ENCODE results near the gene HPD. TPM values are rescaled to one million over a fixed set of nuclear protein-coding genes. Genes with fewer than 3 reads are reported as not detected.
A peak's percentile ranks its signal among the peaks of the same experiment; 100 is the strongest.

HPD gene
- polyA plus RNA-seq, 1 donor, result 0.27 TPM

DNA sequence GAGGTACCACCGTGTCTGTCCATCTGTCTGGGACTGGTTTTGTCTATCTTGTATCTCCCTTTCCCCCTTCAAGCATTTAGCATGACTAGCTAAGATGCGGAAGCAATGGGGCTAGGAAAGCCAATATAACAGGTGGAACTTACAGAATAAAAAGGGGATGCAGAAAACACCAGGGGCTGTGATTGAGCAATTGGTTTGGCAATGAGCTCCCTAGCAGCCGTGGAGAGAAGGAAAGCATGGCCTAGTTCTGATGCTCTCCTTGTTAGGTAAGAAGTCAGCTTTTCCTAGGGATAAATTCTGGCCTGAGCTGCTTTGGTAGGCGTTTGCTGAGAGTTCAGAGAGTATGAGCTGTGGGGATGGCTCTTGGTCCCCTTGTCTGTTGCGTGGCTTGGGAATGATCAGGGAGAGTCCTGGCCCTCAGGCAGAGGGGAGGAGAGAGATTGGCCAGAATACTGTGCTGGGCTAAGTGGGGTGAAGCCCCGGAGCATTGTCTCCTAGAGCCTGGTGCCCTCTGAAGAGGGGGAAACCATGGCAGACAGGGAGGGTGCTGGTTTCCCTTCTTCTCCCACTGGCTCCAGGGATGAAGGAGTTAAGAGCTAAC lies 47.7 kb downstream of the HPD start:
- no peak for DNase-seq
- Histone ChIP-seq H3K27me3 (ENCODE audit: control insufficient read depth, insufficient read depth, low read length) (no peaks in the 10 kb centered on the region), H3K4me1 (ENCODE audit: control insufficient read depth, insufficient read depth, low read length) (peaks cover 34% of the 10 kb centered on the region), H3K9me3 (ENCODE audit: control insufficient read depth, low read depth, low read length) (no peaks in the 10 kb centered on the region), H3K27ac (ENCODE audit: low read length) (no peak overlapping the region), H3K4me3 (ENCODE audit: low read length) (peak overlapping the region; percentile 46), H3K36me3 (ENCODE audit: control insufficient read depth, insufficient read depth, low read length) (peaks cover 60% of the 10 kb centered on the region)
- no CpG with 5 or more reads among the region's 6 CpGs for WGBS (ENCODE audit: insufficient coverage, low lambda C conversion rate)

- peaks cover 57% of the 10 kb centered on the region for H3K36me3 ChIP-seq (ENCODE audit: control insufficient read depth, insufficient read depth, low read length)
- no peaks in the 10 kb centered on the region for H3K27me3 ChIP-seq (ENCODE audit: control insufficient read depth, insufficient read depth, low read length)
- DNase-seq, result no peak
- no peaks in the 10 kb centered on the region for H3K9me3 ChIP-seq (ENCODE audit: control insufficient read depth, low read depth, low read length)
- H3K27ac ChIP-seq (ENCODE audit: low read length), result no peak overlapping the region
- WGBS (ENCODE audit: insufficient coverage, low lambda C conversion rate), result no CpG with 5 or more reads among the region's 33 CpGs
- no peak overlapping the region for H3K4me3 ChIP-seq (ENCODE audit: low read length)
- H3K4me1 ChIP-seq (ENCODE audit: control insufficient read depth, insufficient read depth, low read length), result peaks cover 37% of the 10 kb centered on the region
These were observed 48.3 kb downstream of the HPD start for GRCh38 chr12:121810234-121810817.

GRCh38 chr12:121809712-121810116 lies 48.9 kb downstream of the HPD start:
- Histone ChIP-seq H3K4me1 (ENCODE audit: control insufficient read depth, insufficient read depth, low read length) (peaks cover 37% of the 10 kb centered on the region), H3K9me3 (ENCODE audit: control insufficient read depth, low read depth, low read length) (no peaks in the 10 kb centered on the region), H3K27ac (ENCODE audit: low read length) (no peak overlapping the region), H3K36me3 (ENCODE audit: control insufficient read depth, insufficient read depth, low read length) (peaks cover 51% of the 10 kb centered on the region), H3K4me3 (ENCODE audit: low read length) (no peak overlapping the region), H3K27me3 (ENCODE audit: control insufficient read depth, insufficient read depth, low read length) (no peaks in the 10 kb centered on the region)
- WGBS (ENCODE audit: insufficient coverage, low lambda C conversion rate), result no CpG with 5 or more reads among the region's 27 CpGs
- no peak for DNase-seq

DNA sequence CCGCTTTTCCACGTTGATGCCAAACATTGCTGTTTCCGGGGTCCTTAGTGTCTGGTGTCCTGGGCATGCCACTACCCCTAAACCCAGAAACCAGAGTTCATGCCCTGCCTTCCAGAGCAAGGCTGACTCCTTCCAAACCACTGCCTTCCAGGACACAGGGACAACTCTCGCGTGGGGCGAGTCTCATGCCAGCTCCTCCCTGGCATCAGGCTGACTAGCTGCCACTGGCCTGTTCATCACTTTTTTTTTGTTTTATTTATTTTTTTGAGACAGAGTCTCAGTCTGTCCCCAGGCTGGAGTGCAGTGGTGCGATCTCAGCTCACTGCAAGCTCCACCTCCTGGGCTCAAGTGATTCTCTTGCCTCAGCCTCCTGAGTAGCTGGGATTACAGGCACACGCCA lies 50.0 kb downstream of the HPD start:
- H3K4me1 ChIP-seq (ENCODE audit: control insufficient read depth, insufficient read depth, low read length), result peaks cover 37% of the 10 kb centered on the region
- DNase-seq, result no peak
- H3K27ac ChIP-seq (ENCODE audit: low read length), result no peak overlapping the region
- no peaks in the 10 kb centered on the region for H3K9me3 ChIP-seq (ENCODE audit: control insufficient read depth, low read depth, low read length)
- 100% methylated on average over 2 of the region's 8 CpGs for WGBS (ENCODE audit: insufficient coverage, low lambda C conversion rate)
- no peaks in the 10 kb centered on the region for H3K27me3 ChIP-seq (ENCODE audit: control insufficient read depth, insufficient read depth, low read length)
- H3K36me3 ChIP-seq (ENCODE audit: control insufficient read depth, insufficient read depth, low read length), result peaks cover 43% of the 10 kb centered on the region
- H3K4me3 ChIP-seq (ENCODE audit: low read length), result no peak overlapping the region

- H3K27ac ChIP-seq (ENCODE audit: low read length), result no peak overlapping the region
- DNase-seq, result no peak
These were observed 50.9 kb downstream of the HPD start for GRCh38 chr12:121807642-121808347.

GRCh38 chr12:121806546-121807423 lies 51.9 kb downstream of the HPD start:
- 28% methylated on average over 2 of the region's 21 CpGs for WGBS (ENCODE audit: insufficient coverage, low lambda C conversion rate)
- peaks cover 31% of the 10 kb centered on the region for H3K4me1 ChIP-seq (ENCODE audit: control insufficient read depth, insufficient read depth, low read length)

More at GRCh38 chr12:121807642-121808347, 50.9 kb downstream of the HPD start:
- no peaks in the 10 kb centered on the region for H3K9me3 ChIP-seq (ENCODE audit: control insufficient read depth, low read depth, low read length)
- no peak overlapping the region for H3K4me3 ChIP-seq (ENCODE audit: low read length)
- no peaks in the 10 kb centered on the region for H3K27me3 ChIP-seq (ENCODE audit: control insufficient read depth, insufficient read depth, low read length)
- peaks cover 35% of the 10 kb centered on the region for H3K4me1 ChIP-seq (ENCODE audit: control insufficient read depth, insufficient read depth, low read length)
- WGBS (ENCODE audit: insufficient coverage, low lambda C conversion rate), result no CpG with 5 or more reads among the region's 14 CpGs
- H3K36me3 ChIP-seq (ENCODE audit: control insufficient read depth, insufficient read depth, low read length), result peaks cover 42% of the 10 kb centered on the region

GRCh38 chr12:121806009-121806545 lies 52.6 kb downstream of the HPD start:
- H3K4me1 ChIP-seq (ENCODE audit: control insufficient read depth, insufficient read depth, low read length), result peaks cover 24% of the 10 kb centered on the region
- DNase-seq, result peak in 1 of 2 donors; percentile 44
- no CpG with 5 or more reads among the region's 16 CpGs for WGBS (ENCODE audit: insufficient coverage, low lambda C conversion rate)

More at GRCh38 chr12:121806546-121807423, 51.9 kb downstream of the HPD start:
- peak in 1 of 2 donors; percentile 57 for DNase-seq
- H3K4me3 ChIP-seq (ENCODE audit: low read length), result peak overlapping the region; percentile 64
- peak overlapping the region; percentile 34 for H3K27ac ChIP-seq (ENCODE audit: low read length)
- H3K36me3 ChIP-seq (ENCODE audit: control insufficient read depth, insufficient read depth, low read length), result peaks cover 42% of the 10 kb centered on the region
- no peaks in the 10 kb centered on the region for H3K27me3 ChIP-seq (ENCODE audit: control insufficient read depth, insufficient read depth, low read length)
- no peaks in the 10 kb centered on the region for H3K9me3 ChIP-seq (ENCODE audit: control insufficient read depth, low read depth, low read length)

GRCh38 chr12:121805171-121806008 lies 53.3 kb downstream of the HPD start:
- H3K27me3 ChIP-seq (ENCODE audit: control insufficient read depth, insufficient read depth, low read length), result no peaks in the 10 kb centered on the region
- H3K4me1 ChIP-seq (ENCODE audit: control insufficient read depth, insufficient read depth, low read length), result peaks cover 18% of the 10 kb centered on the region
- H3K4me3 ChIP-seq (ENCODE audit: low read length), result peak overlapping the region; percentile 64
- 0% methylated on average over 3 of the region's 45 CpGs for WGBS (ENCODE audit: insufficient coverage, low lambda C conversion rate)
- peak overlapping the region; percentile 41 for H3K27ac ChIP-seq (ENCODE audit: low read length)
- H3K9me3 ChIP-seq (ENCODE audit: control insufficient read depth, low read depth, low read length), result peaks cover 3% of the 10 kb centered on the region
- DNase-seq, result peak in 1 of 2 donors; percentile 63
- H3K36me3 ChIP-seq (ENCODE audit: control insufficient read depth, insufficient read depth, low read length), result peaks cover 28% of the 10 kb centered on the region

More at GRCh38 chr12:121806009-121806545, 52.6 kb downstream of the HPD start:
- no peaks in the 10 kb centered on the region for H3K9me3 ChIP-seq (ENCODE audit: control insufficient read depth, low read depth, low read length)
- H3K36me3 ChIP-seq (ENCODE audit: control insufficient read depth, insufficient read depth, low read length), result peaks cover 35% of the 10 kb centered on the region
- peak overlapping the region; percentile 64 for H3K4me3 ChIP-seq (ENCODE audit: low read length)
- no peaks in the 10 kb centered on the region for H3K27me3 ChIP-seq (ENCODE audit: control insufficient read depth, insufficient read depth, low read length)
- peak overlapping the region; percentile 34 for H3K27ac ChIP-seq (ENCODE audit: low read length)

GRCh38 chr12:121804417-121805111 lies 54.1 kb downstream of the HPD start:
- DNase-seq, result peak in 1 of 2 donors; percentile 76
- Histone ChIP-seq H3K36me3 (ENCODE audit: control insufficient read depth, insufficient read depth, low read length) (peaks cover 20% of the 10 kb centered on the region), H3K9me3 (ENCODE audit: control insufficient read depth, low read depth, low read length) (peaks cover 3% of the 10 kb centered on the region), H3K27ac (ENCODE audit: low read length) (peak overlapping the region; percentile 41), H3K4me3 (ENCODE audit: low read length) (peak overlapping the region; percentile 64), H3K27me3 (ENCODE audit: control insufficient read depth, insufficient read depth, low read length) (no peaks in the 10 kb centered on the region), H3K4me1 (ENCODE audit: control insufficient read depth, insufficient read depth, low read length) (peaks cover 18% of the 10 kb centered on the region)
- no CpG with 5 or more reads among the region's 63 CpGs for WGBS (ENCODE audit: insufficient coverage, low lambda C conversion rate)

Data from large intestine (tissue), 3 donors.